ENCODE measurements around the gene PSMD5.

The PSMD5 gene

GRCh38 chr9:120829650-120830049 lies 13.1 kb downstream of the PSMD5 start:
- H3K79me2 ChIP-seq (ENCODE audit: control insufficient read depth, low read length) = peaks cover 4% of the 10 kb centered on the region; the same call in 1 of the 2 replicates
- no peaks in the 10 kb centered on the region for H3K27me3 ChIP-seq (ENCODE audit: control insufficient read depth, low read length)
- H4K20me1 ChIP-seq (ENCODE audit: control insufficient read depth, insufficient read depth, low read depth, low read length) = no peaks in the 10 kb centered on the region
- no peaks in the 10 kb centered on the region for H3K4me1 ChIP-seq (ENCODE audit: control insufficient read depth, low read length)
- H3K4me2 ChIP-seq (ENCODE audit: low read length) = no peak overlapping the region
- no peak overlapping the region for H3K4me3 ChIP-seq (ENCODE audit: low read length)
- no peaks in the 10 kb centered on the region for H3F3A ChIP-seq (ENCODE audit: control insufficient read depth, insufficient read depth)
- H3K9me2 ChIP-seq (replicated peaks; ENCODE audit: control insufficient read depth, low read length) = no peaks in the 10 kb centered on the region
- H3K27ac ChIP-seq (ENCODE audit: low read depth, low read length) = no peak overlapping the region
- H3K9me3 ChIP-seq (ENCODE audit: control insufficient read depth, insufficient read depth, low read length) = no peaks in the 10 kb centered on the region
- TF ChIP-seq EZH2phosphoT487 (IDR thresholded peaks at IDR 0.05; ENCODE audit: borderline replicate concordance, low read length) = no peak
- no peak for TF ChIP-seq CTCF (IDR thresholded peaks at IDR 0.05; ENCODE audit: low read depth, low read length, poor library complexity, severe bottlenecking)
- peaks cover 59% of the 10 kb centered on the region for H3K36me3 ChIP-seq (ENCODE audit: control insufficient read depth, low read length)

GRCh38 chr9:120820095-120820494 lies 22.6 kb downstream of the PSMD5 start:
- no peaks in the 10 kb centered on the region for H3K9me3 ChIP-seq (ENCODE audit: control insufficient read depth, insufficient read depth, low read length)
- no peaks in the 10 kb centered on the region for H3K27me3 ChIP-seq (ENCODE audit: control insufficient read depth, low read length)
- no peak overlapping the region for H3K4me2 ChIP-seq (ENCODE audit: low read length)
- no peaks in the 10 kb centered on the region for H3K9me2 ChIP-seq (replicated peaks; ENCODE audit: control insufficient read depth, low read length)
- peaks cover 3% of the 10 kb centered on the region; the same call in 1 of the 2 replicates for H3K4me1 ChIP-seq (ENCODE audit: control insufficient read depth, low read length)
- no peak for TF ChIP-seq EZH2phosphoT487 (IDR thresholded peaks at IDR 0.05; ENCODE audit: borderline replicate concordance, low read length)
- TF ChIP-seq CTCF (IDR thresholded peaks at IDR 0.05; ENCODE audit: low read depth, low read length, poor library complexity, severe bottlenecking) = no peak
- peaks cover 71% of the 10 kb centered on the region for H3K36me3 ChIP-seq (ENCODE audit: control insufficient read depth, low read length)
- H3K27ac ChIP-seq (ENCODE audit: low read depth, low read length) = no peak overlapping the region
- H4K20me1 ChIP-seq (ENCODE audit: control insufficient read depth, insufficient read depth, low read depth, low read length) = no peaks in the 10 kb centered on the region
- peaks cover 8% of the 10 kb centered on the region; the same call in 1 of the 2 replicates for H3F3A ChIP-seq (ENCODE audit: control insufficient read depth, insufficient read depth)
- no peak overlapping the region for H3K4me3 ChIP-seq (ENCODE audit: low read length)
- H3K79me2 ChIP-seq (ENCODE audit: control insufficient read depth, low read length) = no peaks in the 10 kb centered on the region

- no peak overlapping the region for H3K4me3 ChIP-seq (ENCODE audit: low read length)
- no peaks in the 10 kb centered on the region for H3K79me2 ChIP-seq (ENCODE audit: control insufficient read depth, low read length)
- H3K9me2 ChIP-seq (replicated peaks; ENCODE audit: control insufficient read depth, low read length) = no peaks in the 10 kb centered on the region
- H3K4me1 ChIP-seq (ENCODE audit: control insufficient read depth, low read length) = peaks cover 3% of the 10 kb centered on the region; the same call in 1 of the 2 replicates
- TF ChIP-seq CTCF (IDR thresholded peaks at IDR 0.05; ENCODE audit: low read depth, low read length, poor library complexity, severe bottlenecking) (no peak), EZH2phosphoT487 (IDR thresholded peaks at IDR 0.05; ENCODE audit: borderline replicate concordance, low read length) (no peak)
- no peaks in the 10 kb centered on the region for H3K9me3 ChIP-seq (ENCODE audit: control insufficient read depth, insufficient read depth, low read length)
- H3K36me3 ChIP-seq (ENCODE audit: control insufficient read depth, low read length) = peaks cover 62% of the 10 kb centered on the region
- peaks cover 8% of the 10 kb centered on the region; the same call in 1 of the 2 replicates for H3F3A ChIP-seq (ENCODE audit: control insufficient read depth, insufficient read depth)
- H3K4me2 ChIP-seq (ENCODE audit: low read length) = no peak overlapping the region
- H3K27ac ChIP-seq (ENCODE audit: low read depth, low read length) = no peak overlapping the region
- no peaks in the 10 kb centered on the region for H4K20me1 ChIP-seq (ENCODE audit: control insufficient read depth, insufficient read depth, low read depth, low read length)
- H3K27me3 ChIP-seq (ENCODE audit: control insufficient read depth, low read length) = no peaks in the 10 kb centered on the region
These were observed 24.1 kb downstream of the PSMD5 start for GRCh38 chr9:120818595-120818994.
